T-helper 17 cell (primary cell): ENCODE results near the gene RAG2. TPM values are rescaled to one million over a fixed set of nuclear protein-coding genes. Genes with fewer than 3 reads are reported as not detected.

ENCODE experiments used
- ATAC-seq: fragments of 150-1000 bp; cut with Tn5 transposase; 2 replicates; pipeline ENCODE4 v1.10.0; 2021; ENCODE audit warnings: mild to moderate bottlenecking, moderate library complexity
- DNase-seq, 3 donors: peaks; one replicate each; pipeline versions ENCODE4 v3.0.0 to v3.0.0-alpha.2; 2020 to 2021
- H3K9me3 ChIP-seq: one replicate; pipeline ENCODE4 v1.7.0; 2013; ENCODE audit warnings: low read length, mild to moderate bottlenecking; ENCODE audit not compliant: control insufficient read depth, poor library complexity, severe bottlenecking
- H3K27ac Mint-ChIP-seq: one replicate; pipeline ENCODE4 v1.8.0; 2022; ENCODE audit warnings: mild to moderate bottlenecking, moderate library complexity, mixed read lengths
- H3K27me3 Mint-ChIP-seq: one replicate; pipeline ENCODE4 v1.8.0; 2022; ENCODE audit warnings: mixed read lengths
- H3K36me3 Mint-ChIP-seq: one replicate; pipeline ENCODE4 v1.8.0; 2022; ENCODE audit warnings: low read depth, mixed read lengths
- H3K4me1 Mint-ChIP-seq: one replicate; pipeline ENCODE4 v1.8.0; 2022; ENCODE audit warnings: mild to moderate bottlenecking, mixed read lengths
- H3K4me3 Mint-ChIP-seq: one replicate; pipeline ENCODE4 v1.8.0; 2022; ENCODE audit warnings: mild to moderate bottlenecking, moderate library complexity, mixed read lengths
- total RNA-seq, 4 donors: library from RNA in 2 of 4; stranded (reverse) in 2 of 4; gene quantifications; one replicate each; pipeline ENCODE4 v1.2.3 and lab custom pipeline; 2022 to 2026

Gene RAG2
- total RNA-seq (not detected), total RNA-seq (lab: John Stamatoyannopoulos, UW) (0 to 0.35 reads per million in 2 donors)

GRCh38 chr11:36598051-36598450 is at the start of gene RAG2:
TSS of gene RAG2 (minus strand) at chr11:36598236. CDS start at chr11:36594168, 4,068 bp downstream.
- no peaks in the 10 kb centered on the region for H3K9me3 ChIP-seq
- H3K36me3 Mint-ChIP-seq, result peaks cover 3% of the 10 kb centered on the region
- peaks cover 5% of the 10 kb centered on the region for H3K4me1 Mint-ChIP-seq
- peaks cover 30% of the 10 kb centered on the region for H3K27me3 Mint-ChIP-seq
- no peak within 1 kb of the TSS for H3K27ac Mint-ChIP-seq
- DNase-seq (no peak), ATAC-seq (no peak)
- no peak within 1 kb of the TSS for H3K4me3 Mint-ChIP-seq

GRCh38 chr11:36638556-36638955 is 40.5 kb upstream of the RAG2 start:
- H3K4me1 Mint-ChIP-seq, result no peaks in the 10 kb centered on the region
- H3K9me3 ChIP-seq, result peaks cover 4% of the 10 kb centered on the region
- no peak overlapping the region for H3K27ac Mint-ChIP-seq
- no peak overlapping the region for H3K4me3 Mint-ChIP-seq
- H3K27me3 Mint-ChIP-seq, result no peaks in the 10 kb centered on the region
- peaks cover 3% of the 10 kb centered on the region for H3K36me3 Mint-ChIP-seq
- ATAC-seq (no peak), DNase-seq (no peak)

- ATAC-seq (no peak), DNase-seq (no peak)
- Mint-ChIP-seq H3K27ac (no peak overlapping the region), H3K4me3 (no peak overlapping the region), H3K27me3 (no peaks in the 10 kb centered on the region), H3K36me3 (peaks cover 3% of the 10 kb centered on the region), H3K4me1 (peaks cover 2% of the 10 kb centered on the region)
- peaks cover 4% of the 10 kb centered on the region for H3K9me3 ChIP-seq
Observed at GRCh38 chr11:36635066-36635862, 37.2 kb upstream of the RAG2 start.

- Mint-ChIP-seq H3K27ac (no peak overlapping the region), H3K4me1 (peaks cover 4% of the 10 kb centered on the region), H3K27me3 (peaks cover 6% of the 10 kb centered on the region), H3K36me3 (peaks cover 3% of the 10 kb centered on the region), H3K4me3 (no peak overlapping the region)
- DNase-seq, result no peak
- ATAC-seq, result no peak
- no peaks in the 10 kb centered on the region for H3K9me3 ChIP-seq
Observed at GRCh38 chr11:36631774-36632173, 33.7 kb upstream of the RAG2 start.

GRCh38 chr11:36628765-36629244 is 30.8 kb upstream of the RAG2 start:
- H3K4me3 Mint-ChIP-seq, result no peak overlapping the region
- no peaks in the 10 kb centered on the region for H3K9me3 ChIP-seq
- DNase-seq (no peak), ATAC-seq (no peak)
- H3K27ac Mint-ChIP-seq, result no peak overlapping the region
- peaks cover 3% of the 10 kb centered on the region for H3K36me3 Mint-ChIP-seq
- peaks cover 14% of the 10 kb centered on the region for H3K27me3 Mint-ChIP-seq
- peaks cover 10% of the 10 kb centered on the region for H3K4me1 Mint-ChIP-seq

- no peak overlapping the region for H3K4me3 Mint-ChIP-seq
- no peak for DNase-seq
- peaks cover 14% of the 10 kb centered on the region for H3K27me3 Mint-ChIP-seq
- no peak for ATAC-seq
- H3K36me3 Mint-ChIP-seq, result peaks cover 3% of the 10 kb centered on the region
- peaks cover 10% of the 10 kb centered on the region for H3K4me1 Mint-ChIP-seq
- H3K9me3 ChIP-seq, result no peaks in the 10 kb centered on the region
- no peak overlapping the region for H3K27ac Mint-ChIP-seq
Observed at GRCh38 chr11:36628141-36628540, 30.1 kb upstream of the RAG2 start.

- Mint-ChIP-seq H3K4me1 (peaks cover 10% of the 10 kb centered on the region), H3K36me3 (peaks cover 3% of the 10 kb centered on the region), H3K27me3 (peaks cover 14% of the 10 kb centered on the region), H3K4me3 (no peak overlapping the region), H3K27ac (no peak overlapping the region)
- H3K9me3 ChIP-seq, result no peaks in the 10 kb centered on the region
- DNase-seq, result no peak
- no peak for ATAC-seq
Observed at GRCh38 chr11:36627471-36627870, 29.4 kb upstream of the RAG2 start.

GRCh38 chr11:36627006-36627405 is 29.0 kb upstream of the RAG2 start:
- H3K4me1 Mint-ChIP-seq, result peaks cover 10% of the 10 kb centered on the region
- H3K36me3 Mint-ChIP-seq, result peaks cover 3% of the 10 kb centered on the region
- no peak overlapping the region for H3K4me3 Mint-ChIP-seq
- no peak for ATAC-seq
- peaks cover 14% of the 10 kb centered on the region for H3K27me3 Mint-ChIP-seq
- no peak for DNase-seq
- H3K27ac Mint-ChIP-seq, result no peak overlapping the region
- no peaks in the 10 kb centered on the region for H3K9me3 ChIP-seq

GRCh38 chr11:36623494-36623893 is 25.5 kb upstream of the RAG2 start:
- Mint-ChIP-seq H3K27me3 (peaks cover 21% of the 10 kb centered on the region), H3K4me1 (peaks cover 10% of the 10 kb centered on the region), H3K36me3 (peaks cover 7% of the 10 kb centered on the region), H3K4me3 (no peak overlapping the region), H3K27ac (no peak overlapping the region)
- DNase-seq, result no peak
- no peaks in the 10 kb centered on the region for H3K9me3 ChIP-seq
- no peak for ATAC-seq

GRCh38 chr11:36622431-36623136 is 24.5 kb upstream of the RAG2 start:
- DNase-seq (no peak), ATAC-seq (no peak)
- Mint-ChIP-seq H3K4me1 (peaks cover 14% of the 10 kb centered on the region), H3K36me3 (peaks cover 9% of the 10 kb centered on the region), H3K27me3 (peaks cover 23% of the 10 kb centered on the region), H3K27ac (no peak overlapping the region), H3K4me3 (no peak overlapping the region)
- no peaks in the 10 kb centered on the region for H3K9me3 ChIP-seq

GRCh38 chr11:36620246-36620645 is 22.2 kb upstream of the RAG2 start:
- ATAC-seq, result no peak
- H3K4me1 Mint-ChIP-seq, result peaks cover 10% of the 10 kb centered on the region
- peaks cover 6% of the 10 kb centered on the region for H3K36me3 Mint-ChIP-seq

GRCh38 chr11:36619502-36619901 is 21.5 kb upstream of the RAG2 start:
- Mint-ChIP-seq H3K4me1 (peaks cover 8% of the 10 kb centered on the region), H3K36me3 (peaks cover 6% of the 10 kb centered on the region), H3K27me3 (peaks cover 16% of the 10 kb centered on the region), H3K4me3 (no peak overlapping the region), H3K27ac (no peak overlapping the region)
- DNase-seq, result no peak
- H3K9me3 ChIP-seq, result no peaks in the 10 kb centered on the region
- ATAC-seq, result no peak

More at GRCh38 chr11:36620246-36620645, 22.2 kb upstream of the RAG2 start:
- no peaks in the 10 kb centered on the region for H3K9me3 ChIP-seq
- no peak for DNase-seq
- no peak overlapping the region for H3K27ac Mint-ChIP-seq
- H3K27me3 Mint-ChIP-seq, result peaks cover 16% of the 10 kb centered on the region
- H3K4me3 Mint-ChIP-seq, result no peak overlapping the region

GRCh38 chr11:36618363-36619047 is 20.5 kb upstream of the RAG2 start:
- Mint-ChIP-seq H3K4me3 (no peak overlapping the region), H3K4me1 (peaks cover 7% of the 10 kb centered on the region), H3K27me3 (peaks cover 16% of the 10 kb centered on the region)

More at GRCh38 chr11:36618363-36619047, 20.5 kb upstream of the RAG2 start:
- ATAC-seq, result no peak
- Mint-ChIP-seq H3K36me3 (peaks cover 6% of the 10 kb centered on the region), H3K27ac (no peak overlapping the region)
- no peak for DNase-seq
- H3K9me3 ChIP-seq, result no peaks in the 10 kb centered on the region
